Measurements from ENCODE around the gene THOC2.
"Not testable (repeated sequence)": the region's sequence is repeated elsewhere in the genome, so short reads cannot be mapped to it uniquely, and the experiment has no call there.

THOC2 gene

GRCh38 chrX:123732670-123733363 lies at the start of gene THOC2:
THOC2 (minus strand) TSS chrX:123733052; CDS start chrX:123733022, 30 bp downstream.
- DNase-seq: peak; percentile 92

GRCh38 chrX:123781786-123782185 lies 48.9 kb upstream of the THOC2 start:
- DNase-seq: not testable (repeated sequence)

- DNase-seq: no peak
These were observed 47.1 kb upstream of the THOC2 start for GRCh38 chrX:123779908-123780396.

- no peak for DNase-seq
These were observed 40.6 kb upstream of the THOC2 start for GRCh38 chrX:123773258-123773988.

GRCh38 chrX:123771449-123772064 lies 38.7 kb upstream of the THOC2 start:
- no peak for DNase-seq

- peak; percentile 89 for DNase-seq
These were observed 32.4 kb upstream of the THOC2 start for GRCh38 chrX:123764967-123765871.

GRCh38 chrX:123759849-123760248 lies 27.0 kb upstream of the THOC2 start:
- DNase-seq: not testable (repeated sequence)

GRCh38 chrX:123757794-123758193 lies 24.9 kb upstream of the THOC2 start:
- not testable (repeated sequence) for DNase-seq

GRCh38 chrX:123756320-123756719 lies 23.5 kb upstream of the THOC2 start:
- DNase-seq: no peak

- no peak for DNase-seq
These were observed 22.3 kb upstream of the THOC2 start for GRCh38 chrX:123755107-123755506.

- no peak for DNase-seq
These were observed 21.0 kb upstream of the THOC2 start for GRCh38 chrX:123753656-123754350.

GRCh38 chrX:123749643-123750042 lies 16.8 kb upstream of the THOC2 start:
- no peak for DNase-seq

- no peak for DNase-seq
These were observed 12.7 kb upstream of the THOC2 start for GRCh38 chrX:123745511-123745910.

GRCh38 chrX:123743312-123743711 lies 10.5 kb upstream of the THOC2 start:
- DNase-seq: no peak

- no peak for DNase-seq
These were observed 9.6 kb upstream of the THOC2 start for GRCh38 chrX:123742440-123742839.

- DNase-seq: no peak
These were observed 7.7 kb upstream of the THOC2 start for GRCh38 chrX:123740536-123740935.

- DNase-seq: no peak
These were observed 7.2 kb upstream of the THOC2 start for GRCh38 chrX:123740006-123740405.

GRCh38 chrX:123739474-123739873 lies 6.6 kb upstream of the THOC2 start:
- no peak for DNase-seq

- no peak for DNase-seq
These were observed 5.6 kb upstream of the THOC2 start for GRCh38 chrX:123738378-123738940.

- DNase-seq: no peak
These were observed 3.6 kb upstream of the THOC2 start for GRCh38 chrX:123736333-123736921.

GRCh38 chrX:123735137-123735536 lies 2.3 kb upstream of the THOC2 start:
- DNase-seq: not testable (repeated sequence)
